Globus pallidus (tissue), 1 donor: ENCODE measurements around the gene VOPP1.

Source experiments
- DNase-seq: peaks from one replicate; pipeline ENCODE4 v3.0.0-alpha.2; 2015; ENCODE audit warnings: low spot score

VOPP1 gene

GRCh38 chr7:55554038-55554437 lies 18.3 kb downstream of the VOPP1 start:
- no peak for DNase-seq

- DNase-seq: no peak
Measured at GRCh38 chr7:55553024-55553345, 19.3 kb downstream of the VOPP1 start.

- no peak for DNase-seq
Measured at GRCh38 chr7:55552320-55553023, 19.8 kb downstream of the VOPP1 start.

- DNase-seq: no peak
Measured at GRCh38 chr7:55550841-55551537, 21.3 kb downstream of the VOPP1 start.

GRCh38 chr7:55550010-55550663 lies 22.2 kb downstream of the VOPP1 start:
- no peak for DNase-seq

- no peak for DNase-seq
Measured at GRCh38 chr7:55549457-55549856, 22.8 kb downstream of the VOPP1 start.

GRCh38 chr7:55548295-55548731 lies 24.0 kb downstream of the VOPP1 start:
- DNase-seq: no peak

GRCh38 chr7:55546814-55547213 lies 25.5 kb downstream of the VOPP1 start:
- DNase-seq: peak; percentile 47

GRCh38 chr7:55545496-55545895 lies 26.8 kb downstream of the VOPP1 start:
- DNase-seq: no peak

- DNase-seq: no peak
Measured at GRCh38 chr7:55540226-55540858, 32.0 kb downstream of the VOPP1 start.

- DNase-seq: no peak
Measured at GRCh38 chr7:55539380-55539779, 32.9 kb downstream of the VOPP1 start.

GRCh38 chr7:55538538-55538937 lies 33.8 kb downstream of the VOPP1 start:
- no peak for DNase-seq

GRCh38 chr7:55537458-55537990 lies 34.8 kb downstream of the VOPP1 start:
- peak; percentile 21 for DNase-seq

GRCh38 chr7:55536619-55537457 lies 35.5 kb downstream of the VOPP1 start:
- DNase-seq: no peak

- DNase-seq: no peak
Measured at GRCh38 chr7:55535617-55536016, 36.7 kb downstream of the VOPP1 start.

- DNase-seq: no peak
Measured at GRCh38 chr7:55534916-55535590, 37.2 kb downstream of the VOPP1 start.

- DNase-seq: peak; percentile 63
Measured at GRCh38 chr7:55534262-55534915, 37.9 kb downstream of the VOPP1 start.

- no peak for DNase-seq
Measured at GRCh38 chr7:55533729-55534080, 38.6 kb downstream of the VOPP1 start.

- peak; percentile 40 for DNase-seq
Measured at GRCh38 chr7:55533050-55533728, 39.1 kb downstream of the VOPP1 start.
